ENCODE results near the gene SRRM5. TPM values are rescaled to one million over a fixed set of nuclear protein-coding genes. Genes with fewer than 3 reads are reported as not detected.

Gene SRRM5
- total and polyA plus RNA-seq, 2 experiments from 2014 or later: 0.08 TPM; not detected in 1

GRCh38 chr19:43581467-43581866 lies 30.4 kb upstream of the SRRM5 start (continued):
- TF ChIP-seq, protein P1, sequence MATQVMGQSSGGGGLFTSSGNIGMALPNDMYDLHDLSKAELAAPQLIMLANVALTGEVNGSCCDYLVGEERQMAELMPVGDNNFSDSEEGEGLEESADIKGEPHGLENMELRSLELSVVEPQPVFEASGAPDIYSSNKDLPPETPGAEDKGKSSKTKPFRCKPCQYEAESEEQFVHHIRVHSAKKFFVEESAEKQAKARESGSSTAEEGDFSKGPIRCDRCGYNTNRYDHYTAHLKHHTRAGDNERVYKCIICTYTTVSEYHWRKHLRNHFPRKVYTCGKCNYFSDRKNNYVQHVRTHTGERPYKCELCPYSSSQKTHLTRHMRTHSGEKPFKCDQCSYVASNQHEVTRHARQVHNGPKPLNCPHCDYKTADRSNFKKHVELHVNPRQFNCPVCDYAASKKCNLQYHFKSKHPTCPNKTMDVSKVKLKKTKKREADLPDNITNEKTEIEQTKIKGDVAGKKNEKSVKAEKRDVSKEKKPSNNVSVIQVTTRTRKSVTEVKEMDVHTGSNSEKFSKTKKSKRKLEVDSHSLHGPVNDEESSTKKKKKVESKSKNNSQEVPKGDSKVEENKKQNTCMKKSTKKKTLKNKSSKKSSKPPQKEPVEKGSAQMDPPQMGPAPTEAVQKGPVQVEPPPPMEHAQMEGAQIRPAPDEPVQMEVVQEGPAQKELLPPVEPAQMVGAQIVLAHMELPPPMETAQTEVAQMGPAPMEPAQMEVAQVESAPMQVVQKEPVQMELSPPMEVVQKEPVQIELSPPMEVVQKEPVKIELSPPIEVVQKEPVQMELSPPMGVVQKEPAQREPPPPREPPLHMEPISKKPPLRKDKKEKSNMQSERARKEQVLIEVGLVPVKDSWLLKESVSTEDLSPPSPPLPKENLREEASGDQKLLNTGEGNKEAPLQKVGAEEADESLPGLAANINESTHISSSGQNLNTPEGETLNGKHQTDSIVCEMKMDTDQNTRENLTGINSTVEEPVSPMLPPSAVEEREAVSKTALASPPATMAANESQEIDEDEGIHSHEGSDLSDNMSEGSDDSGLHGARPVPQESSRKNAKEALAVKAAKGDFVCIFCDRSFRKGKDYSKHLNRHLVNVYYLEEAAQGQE (IDR thresholded peaks at IDR 0.05; ENCODE audit: unreplicated experiment): no peak

- DNase-seq (ENCODE audit: low spot score) (no peak), ATAC-seq (no peak)
- Mint-ChIP-seq H3K27ac (no peak overlapping the region), H3K36me3 (ENCODE audit: low read depth) (peaks cover 11% of the 10 kb centered on the region), H3K9me3 (no peaks in the 10 kb centered on the region; the same call in 2 of the 3 replicates), H3K4me1 (peaks cover 17% of the 10 kb centered on the region), H3K27me3 (ENCODE audit: insufficient read depth, low read depth, poor library complexity) (peaks cover 3% of the 10 kb centered on the region), H3K4me3 (no peak overlapping the region)
- no peaks in the 10 kb centered on the region; the same call in 1 of the 2 replicates for H3K36me3 ChIP-seq (ENCODE audit: insufficient read depth)
- H3K27ac ChIP-seq (ENCODE audit: low read depth): no peak overlapping the region
- no peaks in the 10 kb centered on the region for H3K27me3 ChIP-seq (ENCODE audit: insufficient read depth)
- no peaks in the 10 kb centered on the region for H3K9me2 ChIP-seq (ENCODE audit: insufficient read depth)
- H3F3A ChIP-seq (replicated peaks; ENCODE audit: low read depth): no peaks in the 10 kb centered on the region
- no peak overlapping the region for H2AFZ ChIP-seq
- TF ChIP-seq POLR2AphosphoS5 (IDR thresholded peaks at IDR 0.05; ENCODE audit: low read depth): no peak
- no peak for TF ChIP-seq EZH2 (IDR thresholded peaks at IDR 0.05; ENCODE audit: low read depth, unreplicated experiment)
- no peak for TF ChIP-seq ETS1 (IDR thresholded peaks at IDR 0.05)
- TF ChIP-seq ZNF462 (CRISPR knock-in tag; IDR thresholded peaks at IDR 0.05): no peak
- TF ChIP-seq EZH2phosphoT487 (IDR thresholded peaks at IDR 0.05; ENCODE audit: unreplicated experiment): no peak
- no peak for TF ChIP-seq JUNB (IDR thresholded peaks at IDR 0.05; ENCODE audit: unreplicated experiment)
- no peak overlapping the region for H3K4me2 ChIP-seq
- no peaks in the 10 kb centered on the region; the same call in 1 of the 2 replicates for H4K20me1 ChIP-seq (replicated peaks; ENCODE audit: insufficient read depth)
- H3K4me1 ChIP-seq (ENCODE audit: insufficient read depth): peaks cover 5% of the 10 kb centered on the region; the same call in 1 of the 2 replicates
- no peak overlapping the region for H3K4me3 ChIP-seq
- H3K79me2 ChIP-seq (replicated peaks; ENCODE audit: insufficient read depth): peaks cover 4% of the 10 kb centered on the region; the same call in 1 of the 2 replicates
Measured at GRCh38 chr19:43582495-43582894, 29.4 kb upstream of the SRRM5 start.
